HG03457 (cell line): ENCODE measurements around the gene HIVEP3.

Experiments
- ATAC-seq: cut with Tn5 transposase; IDR thresholded peaks from one replicate; pipeline ENCODE4 v1.9.1; 2021; ENCODE audit warnings: moderate number of reproducible peaks; ENCODE audit not compliant: unreplicated experiment

The HIVEP3 gene

DNA sequence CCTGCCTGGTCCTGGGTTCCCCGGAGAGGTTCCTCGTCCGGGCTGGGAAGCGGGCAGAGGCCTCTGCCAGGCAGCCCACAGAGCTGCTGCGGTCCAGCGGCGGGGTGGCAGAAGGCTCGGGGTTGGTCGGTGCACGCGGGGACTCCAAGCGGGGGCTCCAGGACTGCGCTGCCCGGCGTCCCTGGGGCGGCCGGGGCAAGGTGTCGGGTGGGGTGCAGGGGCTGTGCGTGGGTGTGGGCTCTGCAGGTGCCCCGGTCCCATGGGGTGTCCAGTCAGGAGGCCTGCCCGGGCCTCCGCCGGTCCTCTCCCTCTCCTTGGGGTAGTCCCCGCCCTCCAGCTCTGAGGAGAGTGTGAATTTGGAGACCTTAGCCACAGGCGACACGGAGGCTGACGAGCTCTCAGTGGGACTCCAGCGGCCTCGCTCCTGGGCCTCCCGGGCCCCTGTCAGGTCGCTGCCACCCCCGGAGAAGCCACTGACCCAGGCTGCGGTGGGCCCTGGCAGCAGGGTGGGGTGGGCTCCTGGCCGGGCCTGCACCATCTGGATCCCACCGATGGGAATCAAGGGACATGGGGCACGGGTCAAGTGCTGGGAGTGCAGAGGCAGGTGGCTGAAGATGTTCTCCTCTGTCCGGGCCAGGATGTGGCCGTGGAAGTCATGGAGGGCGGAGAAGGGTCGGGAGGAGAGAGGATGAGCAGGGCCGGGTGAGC, 408.0 kb downstream of the HIVEP3 start:
- no peak for ATAC-seq

DNA sequence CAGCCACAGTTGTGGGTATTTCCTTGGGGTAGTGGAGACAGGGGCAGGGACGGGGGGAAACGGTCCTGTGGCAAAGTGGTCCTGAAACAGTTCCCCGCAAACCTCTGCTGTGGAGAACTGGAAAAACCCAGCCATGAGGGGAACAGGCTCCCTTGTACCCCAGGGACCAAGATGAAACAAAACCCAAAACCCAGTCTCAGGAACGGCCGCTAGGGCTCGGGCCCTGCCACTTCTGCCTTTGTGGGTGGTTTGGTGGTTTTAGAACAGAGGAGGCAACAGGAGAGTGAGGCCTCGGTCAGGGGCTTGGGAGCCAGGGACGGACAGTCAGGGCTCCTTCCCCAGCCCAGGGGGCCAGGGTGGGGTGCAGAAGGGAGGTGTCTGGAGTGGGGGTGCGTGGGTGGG, 409.5 kb downstream of the HIVEP3 start:
- no peak for ATAC-seq

DNA sequence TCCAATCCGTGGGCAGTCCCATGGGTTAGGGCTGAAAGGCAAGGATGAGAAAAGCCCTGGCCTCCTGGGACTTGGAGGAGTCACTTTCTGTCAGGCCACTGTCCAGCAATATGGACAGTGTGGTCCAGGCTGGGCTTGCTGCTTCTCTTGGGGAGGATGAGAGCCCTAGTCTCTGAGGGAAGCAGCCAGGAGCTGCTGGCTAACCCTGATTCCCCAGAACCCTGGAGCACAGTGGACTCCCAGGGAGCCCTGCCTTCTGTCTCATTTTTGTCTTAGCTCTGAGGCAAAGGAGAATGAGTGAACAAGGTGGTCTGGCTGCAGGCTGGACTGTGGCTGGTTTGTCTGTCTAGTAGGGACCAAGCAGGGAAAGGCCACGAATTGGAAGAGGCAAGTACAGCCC, 410.4 kb downstream of the HIVEP3 start:
- no peak for ATAC-seq

DNA sequence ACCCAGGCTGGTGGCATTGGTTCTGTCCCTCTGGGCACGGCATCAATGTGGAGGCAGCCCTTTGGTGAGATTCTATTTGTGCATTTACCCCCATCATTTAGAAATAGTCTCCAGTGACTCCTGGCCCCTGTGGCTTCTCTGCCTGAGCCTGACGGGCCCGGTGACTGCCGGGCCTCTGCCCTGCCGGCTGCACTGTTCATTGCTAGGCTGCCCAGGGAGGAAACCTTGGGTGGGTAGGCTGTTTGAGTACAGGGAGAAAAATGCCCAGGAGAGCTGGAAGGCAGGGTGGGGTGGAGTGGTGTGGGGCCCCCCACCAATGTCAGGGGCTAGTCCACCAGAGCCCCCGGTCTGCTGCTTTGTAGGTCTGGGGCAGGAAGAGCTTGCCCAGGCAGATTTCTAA, 410.9 kb downstream of the HIVEP3 start:
- no peak for ATAC-seq

DNA sequence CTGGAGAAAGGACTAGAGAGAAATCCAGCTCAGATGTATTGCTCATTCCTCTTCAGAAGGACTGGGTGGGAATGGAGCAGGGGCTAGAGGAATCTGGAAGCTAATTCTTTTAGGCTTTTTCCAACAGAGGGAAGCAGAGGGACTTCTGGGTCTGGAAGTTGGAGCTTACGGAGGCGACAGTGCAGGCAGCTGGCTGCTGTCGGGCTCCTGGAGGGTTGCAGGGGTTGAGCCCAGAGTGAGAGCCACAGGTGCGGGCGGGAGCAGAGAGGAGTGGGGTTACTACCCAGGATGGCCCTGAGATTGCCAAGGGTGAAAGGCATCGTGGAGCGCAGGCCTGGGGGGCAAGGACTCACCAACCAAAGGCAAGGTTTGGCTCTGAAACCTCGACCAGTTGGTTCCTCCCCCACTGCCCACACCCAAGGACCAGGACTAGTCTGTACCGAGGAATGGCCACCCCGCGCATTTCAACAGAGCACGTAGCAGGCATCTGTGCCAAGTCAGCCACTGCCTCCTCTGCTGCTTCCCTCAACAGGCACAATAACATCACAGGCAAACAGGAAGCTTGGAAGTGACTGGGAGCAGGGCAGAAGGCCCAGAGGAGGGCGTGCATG, 411.5 kb downstream of the HIVEP3 start:
- no peak for ATAC-seq

DNA sequence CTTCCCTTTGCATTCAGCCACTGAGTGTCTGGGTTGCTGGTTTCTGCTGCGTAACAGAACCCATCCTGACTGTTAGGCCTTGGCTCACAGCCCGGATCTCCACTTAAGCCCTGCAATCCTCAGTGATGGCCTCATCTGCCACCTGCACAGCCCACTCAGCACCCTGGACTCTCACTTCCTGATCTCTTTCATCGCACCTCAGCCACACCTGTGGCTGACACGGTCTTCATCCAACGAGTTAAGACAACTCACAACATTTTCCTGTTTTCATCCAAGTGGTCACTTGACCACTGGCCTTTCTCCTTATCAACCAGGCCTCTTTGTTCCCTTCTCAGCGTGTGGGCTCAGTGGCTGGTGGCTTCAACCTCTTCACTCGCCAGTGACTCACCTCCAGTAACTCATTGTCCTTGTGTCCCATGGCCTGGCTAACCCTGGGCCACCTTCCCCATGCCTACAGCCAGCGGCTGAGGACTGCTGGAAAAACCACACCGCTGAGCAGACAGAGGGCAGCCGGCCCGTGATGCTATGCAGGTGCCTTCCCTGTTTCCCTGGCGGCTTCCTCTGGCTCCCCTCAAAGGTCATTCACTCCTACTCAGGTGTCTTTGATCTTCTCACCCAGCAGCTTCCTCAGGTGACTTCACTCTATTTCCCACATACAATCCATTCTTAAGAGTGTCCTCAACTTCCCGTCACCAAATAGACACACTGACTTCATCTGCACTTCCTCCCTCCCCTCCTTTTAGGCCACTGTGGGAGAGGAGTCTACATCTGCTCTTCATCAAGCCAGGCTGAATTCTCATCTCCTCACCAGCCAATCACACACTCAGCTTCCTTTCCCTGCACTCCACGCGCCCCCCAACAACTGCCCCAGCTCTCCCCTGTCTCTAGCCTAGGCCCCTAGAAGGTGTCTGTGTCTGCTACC, 414.3 kb downstream of the HIVEP3 start:
- ATAC-seq: no peak

DNA sequence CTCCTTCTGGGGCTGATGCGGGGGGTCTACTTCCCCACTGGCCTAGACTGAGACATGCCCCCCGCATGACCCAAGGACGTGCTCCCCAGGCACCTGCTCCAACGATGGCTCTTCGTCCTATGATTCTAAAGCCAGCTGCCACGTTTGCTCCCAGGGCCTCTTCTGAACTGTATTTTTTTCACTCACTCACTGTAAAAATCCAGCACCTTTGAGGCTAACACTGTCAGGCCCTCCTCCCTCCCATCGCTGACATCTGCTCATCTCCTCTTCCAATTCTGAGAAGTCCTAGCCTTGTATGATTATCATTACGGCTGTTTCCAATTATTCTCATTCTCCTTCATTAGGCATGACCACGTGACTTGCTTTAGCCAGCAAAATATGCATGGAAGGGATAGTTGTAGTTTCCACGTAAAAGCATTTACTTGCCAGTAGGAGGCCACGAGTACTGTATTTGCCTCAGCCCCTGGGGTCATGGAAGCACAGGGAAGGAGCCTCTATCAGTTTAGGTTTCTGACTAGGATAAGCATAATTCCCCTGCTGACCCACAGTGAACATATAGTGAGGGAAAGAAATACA, 415.1 kb downstream of the HIVEP3 start:
- ATAC-seq: no peak

DNA sequence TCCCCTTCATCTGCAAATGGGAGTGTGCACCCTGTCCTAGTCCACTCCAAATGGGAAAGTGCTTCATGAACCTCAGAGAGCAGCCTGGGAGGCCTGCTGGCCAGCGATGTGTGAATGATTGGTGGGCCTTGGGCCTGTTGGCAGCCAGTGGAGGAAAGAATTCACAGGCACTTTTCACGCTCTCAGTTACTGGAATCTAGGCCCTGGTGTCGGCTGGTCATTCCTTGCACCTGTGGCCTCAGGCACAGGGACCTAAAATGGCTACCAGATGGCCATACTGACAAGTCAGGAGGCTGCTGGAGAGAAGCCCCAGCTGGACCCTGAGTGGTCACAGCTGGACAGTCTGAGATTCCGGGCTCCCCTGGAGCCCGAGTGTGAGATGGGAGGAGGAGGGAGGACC, 415.8 kb downstream of the HIVEP3 start:
- no peak for ATAC-seq

DNA sequence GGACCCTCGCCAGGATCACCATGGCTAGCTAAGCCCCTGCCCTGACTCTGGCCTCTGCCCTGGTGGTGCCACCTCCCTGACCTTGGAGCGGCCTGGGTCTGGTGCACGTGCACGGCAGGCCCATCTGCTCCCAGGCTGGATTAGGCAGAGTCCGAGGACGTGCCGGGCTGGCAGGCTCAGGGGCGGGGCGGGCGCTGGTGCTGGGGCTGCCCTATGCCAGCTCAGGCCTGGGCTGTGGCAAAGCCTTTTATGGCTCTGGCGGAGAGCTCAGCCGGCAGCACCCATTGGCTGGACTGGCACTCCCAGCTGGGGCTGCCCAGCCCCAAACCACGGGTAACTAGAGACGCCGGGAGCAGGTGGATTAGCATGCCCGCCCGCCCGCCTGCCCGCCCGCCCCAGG, 417.1 kb downstream of the HIVEP3 start:
- no peak for ATAC-seq

DNA sequence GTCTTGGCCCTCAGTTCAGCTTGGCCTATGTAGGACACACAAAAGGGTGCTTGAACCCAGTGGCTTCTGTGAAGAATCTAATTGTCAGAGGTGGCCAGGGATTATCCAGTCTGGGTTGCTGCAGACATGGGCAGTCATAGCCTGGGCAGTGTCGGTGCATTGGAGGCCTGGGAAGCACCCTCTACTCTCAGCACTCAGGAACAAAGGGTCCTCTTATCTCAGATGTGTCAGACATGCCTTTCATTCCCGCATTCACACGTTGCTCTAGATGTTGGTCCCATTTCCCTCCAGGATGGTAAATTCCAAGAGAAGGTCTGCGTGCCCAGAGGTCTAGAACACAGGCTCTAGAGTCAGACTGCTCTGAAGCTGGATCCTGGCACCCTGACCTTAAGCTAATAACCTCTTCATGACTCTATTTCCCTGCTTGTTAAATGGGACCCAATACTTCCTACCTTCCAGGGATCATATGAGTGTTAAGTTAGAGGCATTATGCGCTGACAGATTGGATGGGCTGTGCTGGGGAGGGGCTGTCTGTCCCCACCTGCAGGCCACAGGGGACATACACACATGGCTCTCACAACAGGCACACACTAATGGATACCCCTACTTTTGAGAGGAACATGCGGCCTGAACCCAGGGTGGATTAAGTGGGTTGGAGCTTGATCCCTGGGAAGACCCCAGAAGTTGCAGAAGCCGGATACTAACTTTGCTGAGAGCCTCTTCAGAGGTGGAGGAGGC, 417.8 kb downstream of the HIVEP3 start:
- ATAC-seq: no peak

DNA sequence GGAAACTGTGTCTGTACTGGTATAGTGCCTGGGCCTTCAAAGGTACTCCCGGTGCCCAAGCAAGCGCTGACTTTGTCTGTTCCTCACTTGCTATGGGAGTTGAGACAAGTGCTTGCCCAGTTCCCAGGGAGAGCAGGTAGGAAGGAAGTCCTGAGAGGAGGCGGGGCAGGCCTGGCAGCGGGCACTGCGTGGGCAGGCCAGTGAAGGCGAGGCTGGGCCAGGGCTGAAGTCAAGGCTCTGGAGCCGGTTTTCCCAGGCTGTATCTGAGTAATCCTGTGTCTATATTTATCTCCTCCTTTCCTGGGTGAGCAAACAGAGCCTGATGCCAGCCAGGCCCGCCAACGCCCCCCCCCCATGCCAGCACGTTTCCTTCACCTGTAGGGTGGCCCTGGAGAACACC, 418.3 kb downstream of the HIVEP3 start:
- ATAC-seq: no peak

DNA sequence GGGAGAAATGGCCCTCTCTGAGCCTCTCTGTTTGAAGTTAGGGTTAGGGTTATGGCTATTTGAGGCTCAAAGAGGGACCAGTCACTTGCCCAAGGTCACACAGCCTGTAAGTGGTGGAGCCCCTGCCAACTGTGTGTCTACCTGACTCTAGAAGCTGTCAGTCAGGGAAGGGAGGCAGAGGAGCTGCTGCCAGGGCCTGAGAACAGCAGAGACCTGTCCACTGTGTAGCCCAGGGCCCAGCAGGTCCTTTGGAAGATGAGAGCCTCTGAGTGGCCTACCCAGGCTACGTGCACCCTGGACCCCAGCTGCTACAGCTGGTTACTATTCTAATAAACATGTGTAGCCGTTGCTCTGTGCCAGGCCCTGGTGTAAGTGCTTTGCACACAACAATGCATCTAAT, 419.1 kb downstream of the HIVEP3 start:
- no peak for ATAC-seq

DNA sequence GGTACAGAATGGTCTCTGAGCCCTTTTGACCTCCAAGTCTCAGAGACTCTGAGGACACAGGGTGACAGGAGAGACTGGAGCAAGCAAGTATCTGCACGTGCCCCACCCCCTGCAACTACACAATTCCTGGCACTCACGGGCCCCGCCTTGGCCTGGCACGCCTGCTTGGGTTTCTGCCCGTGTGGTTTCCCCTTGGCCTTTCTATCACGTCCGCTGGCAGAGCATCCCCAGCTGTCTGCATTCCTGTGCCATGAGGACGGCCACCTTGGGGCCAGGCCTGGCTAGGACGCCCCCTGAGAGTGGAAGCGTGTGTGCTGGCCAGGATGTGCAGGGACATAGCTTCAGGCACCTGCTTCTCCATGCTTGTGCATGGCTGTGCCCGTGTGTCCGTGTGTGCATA, 419.9 kb downstream of the HIVEP3 start:
- no peak for ATAC-seq

DNA sequence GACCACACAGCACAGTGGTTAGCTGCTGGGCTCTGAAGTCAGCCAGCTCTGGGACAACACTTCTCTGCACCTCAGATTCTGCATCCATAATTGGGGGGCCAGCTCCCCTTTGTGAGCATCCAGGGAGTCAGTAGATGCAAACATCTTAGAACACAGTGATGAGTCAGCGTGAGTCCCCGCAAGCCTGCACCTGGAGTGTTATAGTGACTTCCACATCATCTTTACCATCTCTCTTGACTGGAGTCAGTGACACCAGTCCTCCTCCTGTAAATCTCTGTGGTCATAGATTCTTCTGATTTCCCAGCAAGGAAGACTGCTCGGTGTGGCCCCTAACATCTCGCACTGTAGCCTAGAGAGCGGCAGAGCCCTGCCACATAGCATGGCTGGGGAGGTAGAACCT, 420.3 kb downstream of the HIVEP3 start:
- ATAC-seq: no peak

DNA sequence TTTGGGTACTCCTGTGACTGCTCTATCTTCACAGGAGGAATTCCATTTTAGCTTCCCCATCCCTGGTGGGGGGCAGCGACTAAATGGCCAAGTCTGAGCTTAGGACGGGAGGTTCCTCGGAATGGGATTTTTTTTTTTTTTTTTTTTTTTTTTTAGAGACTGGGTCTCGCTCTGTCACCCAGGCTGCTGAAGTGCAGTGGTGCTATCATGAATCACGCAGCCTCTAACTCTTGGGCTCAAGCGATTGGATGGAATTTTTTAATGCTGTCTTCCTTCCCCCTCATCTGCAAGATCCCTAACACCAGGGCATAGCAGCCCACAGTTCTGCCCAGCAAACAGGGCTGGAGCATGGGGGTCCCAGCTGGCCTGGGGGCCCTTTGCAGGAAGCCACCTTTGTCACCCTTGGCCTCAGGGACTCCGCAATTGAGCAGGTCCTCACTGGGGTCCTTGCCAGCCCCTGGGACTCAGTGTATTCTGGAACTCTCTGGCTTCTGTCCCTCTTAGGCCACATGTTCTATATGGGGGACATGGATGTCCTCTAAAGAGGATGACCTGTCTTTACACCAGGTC, 421.2 kb downstream of the HIVEP3 start:
- no peak for ATAC-seq

DNA sequence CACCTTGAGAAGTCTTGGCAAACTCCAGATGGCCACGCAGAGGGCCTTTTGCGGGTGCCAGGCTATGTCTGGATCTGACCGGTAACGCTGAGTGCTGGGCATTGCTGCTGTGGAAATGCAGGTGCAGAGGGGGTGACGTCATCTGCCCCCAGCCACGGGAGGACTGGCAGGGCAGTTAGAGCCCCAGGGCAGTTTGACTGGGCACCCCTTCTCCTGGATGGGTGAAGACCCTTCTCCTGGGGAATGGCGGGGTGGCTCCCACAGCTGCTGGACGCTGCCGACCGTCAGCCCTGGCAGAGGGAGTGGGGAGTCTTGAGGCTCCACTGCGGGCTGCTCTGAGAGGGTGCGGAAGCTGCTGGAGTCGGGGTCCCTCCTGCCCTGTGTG, 421.7 kb downstream of the HIVEP3 start:
- no peak for ATAC-seq

DNA sequence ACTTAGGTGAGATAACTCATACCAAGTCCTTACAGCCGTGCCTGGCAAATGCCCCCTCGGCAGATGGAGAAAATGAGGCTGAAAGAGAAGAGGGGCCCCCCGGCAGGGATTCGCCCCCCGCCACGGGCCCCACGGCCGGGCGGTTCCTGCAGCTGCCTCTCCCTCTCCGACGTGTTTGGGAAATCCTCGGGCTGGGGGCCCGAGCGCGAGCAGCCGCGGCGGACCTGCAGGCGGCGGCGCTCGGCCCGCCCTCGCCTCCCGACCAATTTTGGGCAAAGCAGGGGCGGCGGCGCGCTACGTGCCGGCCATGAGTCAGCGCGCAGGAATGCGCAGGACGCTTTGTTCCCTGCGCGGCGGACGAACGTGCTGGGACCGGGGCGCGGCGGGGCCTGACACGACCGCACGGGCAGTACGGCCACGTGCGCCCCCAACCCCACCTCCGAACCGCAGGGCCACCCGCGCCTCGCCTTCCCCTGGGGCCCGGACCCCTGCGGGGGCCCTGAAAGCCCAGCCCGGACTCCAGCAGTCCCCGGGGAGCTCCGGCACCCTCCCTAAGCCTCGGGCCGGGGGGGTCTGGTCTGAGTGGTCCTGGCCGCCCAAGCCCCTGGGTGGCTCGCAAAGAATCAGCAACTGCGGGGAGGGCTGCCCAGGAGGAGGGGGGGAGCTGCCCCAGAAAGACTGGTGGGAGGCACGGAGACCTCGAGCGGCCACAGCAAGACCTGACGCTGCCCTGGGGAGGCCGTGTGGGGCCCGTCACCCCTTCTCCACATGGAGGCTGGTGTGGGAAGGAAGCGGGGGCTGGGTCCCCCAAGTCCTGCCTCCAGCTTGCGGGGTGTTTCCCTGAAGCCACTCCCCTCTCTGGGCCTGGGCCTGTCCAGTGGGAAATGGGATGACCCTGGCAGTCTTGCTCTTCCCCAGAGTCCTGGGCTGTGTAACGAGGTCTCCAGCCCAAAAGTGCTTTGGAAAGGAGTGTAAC, 422.4 kb downstream of the HIVEP3 start:
- no peak for ATAC-seq

DNA sequence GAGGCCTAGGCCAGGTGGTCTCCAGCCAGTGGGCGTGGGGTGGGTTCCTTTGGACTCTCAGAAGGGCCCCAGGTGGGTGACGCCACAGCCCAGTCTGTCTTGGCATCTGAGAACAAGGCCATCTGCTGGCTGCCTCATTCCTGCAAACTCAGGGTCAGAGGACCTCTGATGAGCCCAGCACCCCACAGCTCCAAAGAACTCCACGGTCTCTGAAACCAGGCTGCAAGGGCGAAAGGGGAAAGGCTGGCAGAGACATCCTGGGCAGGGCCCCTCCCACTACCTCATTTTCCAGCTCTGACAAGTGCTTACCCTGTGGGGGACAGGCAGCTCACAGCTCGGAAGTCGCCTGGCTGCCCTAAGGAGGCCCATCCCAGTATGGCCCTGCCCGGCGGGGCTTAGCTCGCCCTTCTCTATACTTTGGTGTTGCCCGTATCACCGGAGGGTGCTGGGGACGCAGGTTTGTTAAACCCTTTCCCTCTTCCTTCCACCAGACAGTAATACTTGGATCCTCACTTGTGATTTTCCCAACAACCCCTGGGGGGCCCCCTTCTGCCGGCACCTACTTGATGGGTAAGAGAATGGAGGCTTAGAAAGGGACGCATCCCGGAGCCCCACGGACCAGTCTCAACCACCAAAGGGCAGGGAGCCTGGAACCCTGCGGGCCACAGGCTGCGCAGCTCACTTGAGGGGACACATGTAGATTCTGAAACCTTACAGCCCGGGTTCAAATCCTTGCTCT, 423.3 kb downstream of the HIVEP3 start:
- ATAC-seq: no peak
